ENCODE data around the gene CYP2E1.
"Not testable (repeated sequence)": the region's sequence is repeated elsewhere in the genome, so short reads cannot be mapped to it uniquely, and the experiment has no call there.

CYP2E1 gene

DNA sequence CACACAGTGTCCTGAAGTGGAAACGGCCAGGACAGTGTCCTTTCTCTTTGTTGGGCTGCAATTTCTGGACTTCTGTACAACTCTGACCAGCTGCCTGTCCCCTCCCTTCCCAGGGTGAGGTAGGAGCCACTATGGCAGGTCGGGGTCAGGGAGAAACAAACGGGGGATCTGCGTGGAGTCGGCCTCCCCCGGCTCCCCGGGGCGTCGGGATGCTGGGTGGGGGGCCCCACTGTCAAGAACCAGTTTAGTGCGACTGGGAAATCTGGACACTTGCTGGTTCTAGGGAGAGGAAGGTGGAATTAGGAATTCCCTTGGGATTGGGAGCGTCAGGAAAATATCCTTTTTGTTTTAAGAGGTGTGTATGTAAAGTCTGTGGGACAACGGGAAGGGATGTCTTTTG is 37.7 kb downstream of the CYP2E1 start:
- TF ChIP-seq, protein P1, sequence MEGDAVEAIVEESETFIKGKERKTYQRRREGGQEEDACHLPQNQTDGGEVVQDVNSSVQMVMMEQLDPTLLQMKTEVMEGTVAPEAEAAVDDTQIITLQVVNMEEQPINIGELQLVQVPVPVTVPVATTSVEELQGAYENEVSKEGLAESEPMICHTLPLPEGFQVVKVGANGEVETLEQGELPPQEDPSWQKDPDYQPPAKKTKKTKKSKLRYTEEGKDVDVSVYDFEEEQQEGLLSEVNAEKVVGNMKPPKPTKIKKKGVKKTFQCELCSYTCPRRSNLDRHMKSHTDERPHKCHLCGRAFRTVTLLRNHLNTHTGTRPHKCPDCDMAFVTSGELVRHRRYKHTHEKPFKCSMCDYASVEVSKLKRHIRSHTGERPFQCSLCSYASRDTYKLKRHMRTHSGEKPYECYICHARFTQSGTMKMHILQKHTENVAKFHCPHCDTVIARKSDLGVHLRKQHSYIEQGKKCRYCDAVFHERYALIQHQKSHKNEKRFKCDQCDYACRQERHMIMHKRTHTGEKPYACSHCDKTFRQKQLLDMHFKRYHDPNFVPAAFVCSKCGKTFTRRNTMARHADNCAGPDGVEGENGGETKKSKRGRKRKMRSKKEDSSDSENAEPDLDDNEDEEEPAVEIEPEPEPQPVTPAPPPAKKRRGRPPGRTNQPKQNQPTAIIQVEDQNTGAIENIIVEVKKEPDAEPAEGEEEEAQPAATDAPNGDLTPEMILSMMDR (conservative IDR thresholded peaks at IDR 0.05; ENCODE audit: low read depth, low read length) = no peak
- no peak overlapping the region for H3K4me3 ChIP-seq (ENCODE audit: low read length)
- no peak for DNase-seq (ENCODE audit: low read depth)

GRCh38 chr10:133565441-133566294 is 38.5 kb downstream of the CYP2E1 start, which contains the start of gene SYCE1:
Gene SYCE1, minus strand, starts transcription at chr10:133565583. Its CDS starts 54 bp downstream, at chr10:133565529.
- DNase-seq (ENCODE audit: low read depth) = no peak
- TF ChIP-seq, protein P1 (conservative IDR thresholded peaks at IDR 0.05; ENCODE audit: low read depth, low read length) = no peak

DNA sequence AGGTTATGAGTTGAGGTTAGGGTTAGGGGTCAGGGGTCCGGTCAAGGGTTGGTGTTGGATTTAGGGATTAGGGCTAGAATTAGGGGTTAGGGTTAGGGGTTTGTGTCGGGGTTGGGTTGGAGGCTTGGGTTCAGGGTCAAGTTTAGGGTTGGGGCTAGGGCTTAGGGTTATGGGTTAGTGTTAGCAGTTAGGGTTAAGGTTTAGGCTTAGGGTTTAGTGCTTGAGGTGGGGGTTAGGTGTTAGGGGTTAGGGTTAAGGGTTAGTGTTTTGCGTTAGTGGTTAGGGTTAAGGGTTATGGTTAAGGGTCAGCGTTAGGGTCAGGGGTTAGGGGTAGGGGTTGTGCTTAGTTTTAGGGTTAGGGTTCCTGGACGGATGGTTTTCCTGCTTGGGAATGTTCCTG is 40.0 kb downstream of the CYP2E1 start:
- TF ChIP-seq, protein P1 (conservative IDR thresholded peaks at IDR 0.05; ENCODE audit: low read depth, low read length) = no peak
- no peak for DNase-seq (ENCODE audit: low read depth)
- H3K4me3 ChIP-seq (ENCODE audit: low read length) = no peak overlapping the region

More at GRCh38 chr10:133565441-133566294, 38.5 kb downstream of the CYP2E1 start, which contains the start of gene SYCE1:
- H3K4me3 ChIP-seq (ENCODE audit: low read length) = no peak within 1 kb of the TSS

GRCh38 chr10:133567609-133568286 is 40.6 kb downstream of the CYP2E1 start:
- TF ChIP-seq, protein P1 (conservative IDR thresholded peaks at IDR 0.05; ENCODE audit: low read depth, low read length) = no peak
- no peak for DNase-seq (ENCODE audit: low read depth)
- no peak overlapping the region for H3K4me3 ChIP-seq (ENCODE audit: low read length)

- TF ChIP-seq, protein P1 (conservative IDR thresholded peaks at IDR 0.05; ENCODE audit: low read depth, low read length) = no peak
- no peak for DNase-seq (ENCODE audit: low read depth)
These were observed 41.1 kb downstream of the CYP2E1 start for GRCh38 chr10:133568287-133568614.

GRCh38 chr10:133568831-133569527 is 41.8 kb downstream of the CYP2E1 start:
- H3K4me3 ChIP-seq (ENCODE audit: low read length); DNase-seq (ENCODE audit: low read depth): not testable (repeated sequence)

More at GRCh38 chr10:133568287-133568614, 41.1 kb downstream of the CYP2E1 start:
- no peak overlapping the region for H3K4me3 ChIP-seq (ENCODE audit: low read length)

- not testable (repeated sequence) for H3K4me3 ChIP-seq (ENCODE audit: low read length); DNase-seq (ENCODE audit: low read depth)
These were observed 42.6 kb downstream of the CYP2E1 start for GRCh38 chr10:133569801-133570200.

DNA sequence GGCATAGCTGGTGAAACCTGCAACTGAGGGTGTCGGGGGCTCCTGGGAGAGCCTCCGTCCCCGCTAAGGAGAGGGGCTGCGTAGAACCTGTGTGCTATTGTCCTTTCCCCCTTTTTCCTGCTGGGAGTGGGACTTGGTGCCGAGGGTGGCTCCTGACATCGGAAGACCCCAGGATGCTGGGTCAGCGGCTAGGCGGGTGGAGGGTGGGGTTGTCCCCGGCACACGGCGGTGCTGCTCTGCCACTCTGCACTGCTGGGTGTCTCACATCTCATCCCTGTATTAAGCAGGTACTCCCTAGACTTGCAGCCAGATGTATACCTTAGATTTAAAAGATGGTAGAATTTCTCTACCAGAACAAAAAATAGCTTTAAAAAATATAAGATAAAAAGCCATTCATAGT is 44.9 kb downstream of the CYP2E1 start:
- not testable (repeated sequence) for DNase-seq (ENCODE audit: low read depth); H3K4me3 ChIP-seq (ENCODE audit: low read length)

GRCh38 chr10:133573460-133573859 is 46.3 kb downstream of the CYP2E1 start:
- DNase-seq (ENCODE audit: low read depth); H3K4me3 ChIP-seq (ENCODE audit: low read length): not testable (repeated sequence)

GRCh38 chr10:133577037-133577436 is 49.9 kb downstream of the CYP2E1 start:
- not testable (repeated sequence) for DNase-seq (ENCODE audit: low read depth); H3K4me3 ChIP-seq (ENCODE audit: low read length)
